PC-9 (cell line): ENCODE measurements around the gene BPIFB1. TPM values are rescaled to one million over a fixed set of nuclear protein-coding genes. Genes with fewer than 3 reads are reported as not detected.

ENCODE experiments used
- BruUV-seq: library from RNA; stranded (reverse); fragments of 400-500 nt; replicated peaks from 2 replicates; lab custom pipeline; 2021; lab: Mats Ljungman, UMichigan
- CTCF ChIA-PET: fragments of 300-600 bp; sonication (Branson Sonifier 250); formaldehyde crosslinking; loops from one replicate; lab custom pipeline; 2022; ENCODE audit warnings: antibody characterized with exemption; lab: Charles Lee
- POLR2A ChIA-PET: fragments of 300-600 bp; sonication (Branson Sonifier 250); formaldehyde crosslinking; loops from one replicate; lab custom pipeline; 2022; ENCODE audit warnings: antibody characterized with exemption; ENCODE audit not compliant: unreplicated experiment; lab: Charles Lee
- DNase-seq, 2 experiments: peaks; one replicate each; pipeline versions ENCODE4 v3.0.0 to v3.0.0-alpha.2; 2015 to 2022; ENCODE audit warnings: mixed read lengths in 1 of 2
- H2AFZ ChIP-seq: fragments of 200-600 bp; sonication (generic); 2 replicates; pipeline ENCODE4 v1.8.1; 2017; ENCODE audit warnings: antibody characterized with exemption
- H3F3A ChIP-seq: fragments of 200-600 bp; sonication (generic); 2 replicates; pipeline ENCODE4 v1.8.1; 2017; ENCODE audit warnings: antibody characterized with exemption, mild to moderate bottlenecking, low read depth; ENCODE audit not compliant: insufficient read depth
- H3K27ac ChIP-seq: fragments of 200-600 bp; sonication (generic); 2 replicates; pipeline ENCODE4 v1.6.1; 2016; ENCODE audit warnings: mixed run types
- H3K27me3 ChIP-seq: fragments of 200-600 bp; sonication (generic); 2 replicates; pipeline ENCODE4 v1.6.1; 2016; ENCODE audit warnings: low read depth, mixed run types; ENCODE audit not compliant: insufficient read depth
- H3K36me3 ChIP-seq: fragments of 200-600 bp; sonication (generic); 2 replicates; pipeline ENCODE4 v1.6.1; 2016; ENCODE audit warnings: low read depth, mixed run types
- H3K4me1 ChIP-seq: fragments of 200-600 bp; sonication (generic); replicated peaks from 2 replicates; pipeline ENCODE4 v1.6.1; 2016; ENCODE audit warnings: mixed run types; ENCODE audit not compliant: insufficient read depth
- H3K4me2 ChIP-seq: fragments of 200-600 bp; sonication (generic); 2 replicates; pipeline ENCODE4 v1.6.1; 2017; ENCODE audit warnings: mixed run types
- H3K4me3 ChIP-seq: fragments of 200-600 bp; sonication (generic); 2 replicates; pipeline ENCODE4 v1.6.1; 2016; ENCODE audit warnings: mixed run types
- H3K79me2 ChIP-seq: fragments of 200-600 bp; sonication (generic); 2 replicates; pipeline ENCODE4 v1.6.1; 2017; ENCODE audit warnings: low read depth, mixed run types
- H3K9me2 ChIP-seq: fragments of 200-600 bp; sonication (generic); 2 replicates; pipeline ENCODE4 v1.8.1; 2017; ENCODE audit warnings: mild to moderate bottlenecking; ENCODE audit not compliant: insufficient read depth
- H3K9me3 ChIP-seq: fragments of 200-600 bp; sonication (generic); 2 replicates; pipeline ENCODE4 v1.8.1; 2016; ENCODE audit warnings: low read depth; ENCODE audit not compliant: insufficient read depth
- H4K20me1 ChIP-seq: fragments of 200-600 bp; sonication (generic); 2 replicates; pipeline ENCODE4 v1.8.1; 2017; ENCODE audit not compliant: insufficient read depth
- EZH2 ChIP-seq: fragments of 200-600 bp; sonication (generic); IDR thresholded peaks from 2 replicates; pipeline ENCODE4 v1.8.0; 2017; ENCODE audit warnings: antibody characterized with exemption, low read depth
- intact Hi-C: fragments of 100-400 bp; cut with micrococcal nuclease; formaldehyde crosslinking; loops from one replicate; pipeline ENCODE4 v1.10.0; 2022; ENCODE audit not compliant: unreplicated experiment
- total RNA-seq: library from RNA; stranded (reverse); gene quantifications from 2 replicates; pipeline ENCODE4 v1.2.3, GENCODE V29; 2021
- TF ChIP-seq, protein P1 (sequence below): fragments of 200-600 bp; sonication (generic); conservative IDR thresholded peaks from 2 replicates; pipeline ENCODE4 v1.6.1; 2017; ENCODE audit warnings: mixed run types, antibody characterized with exemption, mild to moderate bottlenecking, moderate library complexity

Gene BPIFB1
- total RNA-seq, 1 experiment from 2014 or later, result not detected

DNA sequence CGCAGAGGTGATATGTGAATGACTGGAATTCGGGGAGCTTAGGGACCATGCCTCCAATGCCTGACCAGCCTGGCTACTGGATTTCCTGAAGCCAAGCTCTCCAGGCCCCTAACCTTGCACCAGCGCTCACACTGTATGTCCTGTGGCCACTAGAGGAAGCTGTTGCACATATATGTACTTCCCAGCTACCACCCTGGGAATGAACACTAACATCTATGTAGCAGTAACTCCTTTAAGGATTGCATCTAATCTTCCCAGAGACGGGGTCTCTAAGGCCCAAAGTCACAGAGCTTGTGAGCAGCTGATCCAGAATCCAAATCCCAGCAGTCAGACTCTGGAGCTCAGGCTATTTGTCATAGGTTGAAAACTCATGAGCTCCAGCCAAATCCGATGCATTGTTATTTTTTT is 20.4 kb upstream of the BPIFB1 start:
- no peaks in the 10 kb centered on the region for H3K36me3 ChIP-seq
- H4K20me1 ChIP-seq, result no peaks in the 10 kb centered on the region
- H3K79me2 ChIP-seq, result no peaks in the 10 kb centered on the region
- peaks cover 10% of the 10 kb centered on the region; the same call in 1 of the 2 replicates for H3F3A ChIP-seq
- peak overlapping the region; percentile 33 for H3K27ac ChIP-seq
- ChIA-PET POLR2A (interaction anchor here (0.6 kb wide), 1 partner anchor 20 kb away, joined by 4 read pairs; no protein-coding TSS in a partner anchor), CTCF (interaction anchor here (0.5 to 1.3 kb wide), 6 partner anchors 29 to 766 kb away, joined by 3 to 14 read pairs (median 4); no protein-coding TSS in a partner anchor)
- intact Hi-C loops, result loop anchor here (1.0 kb wide), 2 partner anchors 30 to 37 kb away; no protein-coding TSS in a partner anchor
- no peaks in the 10 kb centered on the region for H3K9me2 ChIP-seq
- BruUV-seq, result no TSS peak
- no peak overlapping the region for H3K4me3 ChIP-seq
- no peak for TF ChIP-seq EZH2
- TF ChIP-seq, protein P1, sequence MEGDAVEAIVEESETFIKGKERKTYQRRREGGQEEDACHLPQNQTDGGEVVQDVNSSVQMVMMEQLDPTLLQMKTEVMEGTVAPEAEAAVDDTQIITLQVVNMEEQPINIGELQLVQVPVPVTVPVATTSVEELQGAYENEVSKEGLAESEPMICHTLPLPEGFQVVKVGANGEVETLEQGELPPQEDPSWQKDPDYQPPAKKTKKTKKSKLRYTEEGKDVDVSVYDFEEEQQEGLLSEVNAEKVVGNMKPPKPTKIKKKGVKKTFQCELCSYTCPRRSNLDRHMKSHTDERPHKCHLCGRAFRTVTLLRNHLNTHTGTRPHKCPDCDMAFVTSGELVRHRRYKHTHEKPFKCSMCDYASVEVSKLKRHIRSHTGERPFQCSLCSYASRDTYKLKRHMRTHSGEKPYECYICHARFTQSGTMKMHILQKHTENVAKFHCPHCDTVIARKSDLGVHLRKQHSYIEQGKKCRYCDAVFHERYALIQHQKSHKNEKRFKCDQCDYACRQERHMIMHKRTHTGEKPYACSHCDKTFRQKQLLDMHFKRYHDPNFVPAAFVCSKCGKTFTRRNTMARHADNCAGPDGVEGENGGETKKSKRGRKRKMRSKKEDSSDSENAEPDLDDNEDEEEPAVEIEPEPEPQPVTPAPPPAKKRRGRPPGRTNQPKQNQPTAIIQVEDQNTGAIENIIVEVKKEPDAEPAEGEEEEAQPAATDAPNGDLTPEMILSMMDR, result peak; percentile 65; the same call in 1 of the 2 replicates
- peaks cover 32% of the 10 kb centered on the region; the same call in 1 of the 2 replicates for H3K4me1 ChIP-seq
- no peak overlapping the region for H2AFZ ChIP-seq
- H3K27me3 ChIP-seq, result no peaks in the 10 kb centered on the region
- H3K9me3 ChIP-seq, result peaks cover 4% of the 10 kb centered on the region
- DNase-seq, result peak; percentile 38 to 66
- peak overlapping the region; percentile 20; the same call in 1 of the 2 replicates for H3K4me2 ChIP-seq

GRCh38 chr20:33263784-33264183 is 19.2 kb upstream of the BPIFB1 start:
- Histone ChIP-seq H3K4me3 (no peak overlapping the region), H3K27ac (no peak overlapping the region), H3K4me2 (no peak overlapping the region), H3K79me2 (no peaks in the 10 kb centered on the region), H3K9me3 (peaks cover 4% of the 10 kb centered on the region), H2AFZ (no peak overlapping the region), H3F3A (peaks cover 10% of the 10 kb centered on the region; the same call in 1 of the 2 replicates), H4K20me1 (no peaks in the 10 kb centered on the region), H3K27me3 (no peaks in the 10 kb centered on the region), H3K36me3 (no peaks in the 10 kb centered on the region), H3K4me1 (peaks cover 32% of the 10 kb centered on the region; the same call in 1 of the 2 replicates), H3K9me2 (no peaks in the 10 kb centered on the region)
- POLR2A ChIA-PET, result no interaction called here
- TF ChIP-seq, protein P1, result no peak
- TF ChIP-seq EZH2, result no peak
- DNase-seq, result no peak
- intact Hi-C loops, result no loop called here
- BruUV-seq, result no TSS peak
- CTCF ChIA-PET, result no interaction called here

- no peak overlapping the region for H3K4me2 ChIP-seq
Measured at GRCh38 chr20:33267701-33268100, 15.3 kb upstream of the BPIFB1 start.

More at GRCh38 chr20:33267701-33268100, 15.3 kb upstream of the BPIFB1 start:
- POLR2A ChIA-PET, result no interaction called here
- Histone ChIP-seq H3K36me3 (no peaks in the 10 kb centered on the region), H3K4me1 (peaks cover 19% of the 10 kb centered on the region; the same call in 1 of the 2 replicates), H3K9me2 (no peaks in the 10 kb centered on the region), H3F3A (peaks cover 6% of the 10 kb centered on the region; the same call in 1 of the 2 replicates), H2AFZ (no peak overlapping the region), H4K20me1 (no peaks in the 10 kb centered on the region), H3K27ac (no peak overlapping the region), H3K27me3 (no peaks in the 10 kb centered on the region), H3K9me3 (peaks cover 4% of the 10 kb centered on the region; the same call in 1 of the 2 replicates), H3K79me2 (no peaks in the 10 kb centered on the region), H3K4me3 (no peak overlapping the region)
- DNase-seq, result no peak
- BruUV-seq, result no TSS peak
- CTCF ChIA-PET, result no interaction called here
- intact Hi-C loops, result no loop called here
- no peak for TF ChIP-seq EZH2
- TF ChIP-seq, protein P1, result no peak
